Fibroblast of lung (primary cell): Measurements from ENCODE around the gene TPGS2.

Source experiments
- EZH2 ChIP-seq: IDR thresholded peaks from 2 replicates; pipeline ENCODE4 v1.5.1; 2012; ENCODE audit warnings: low read length, control low read depth, mild to moderate bottlenecking; ENCODE audit errors: missing control alignments
- TF ChIP-seq, protein P1 (sequence below), 2 donors: IDR thresholded peaks in 1 of 2; conservative IDR thresholded peaks in 1 of 2; 1 replicate in 1 of 2; 2 replicates in 1 of 2; pipeline ENCODE4 v1.5.1; 2011 to 2012; ENCODE audit warnings: low read length in 2 of 2, control low read depth in 1 of 2, inconsistent platforms in 1 of 2, low read depth in 1 of 2, mild to moderate bottlenecking in 1 of 2

DNA sequence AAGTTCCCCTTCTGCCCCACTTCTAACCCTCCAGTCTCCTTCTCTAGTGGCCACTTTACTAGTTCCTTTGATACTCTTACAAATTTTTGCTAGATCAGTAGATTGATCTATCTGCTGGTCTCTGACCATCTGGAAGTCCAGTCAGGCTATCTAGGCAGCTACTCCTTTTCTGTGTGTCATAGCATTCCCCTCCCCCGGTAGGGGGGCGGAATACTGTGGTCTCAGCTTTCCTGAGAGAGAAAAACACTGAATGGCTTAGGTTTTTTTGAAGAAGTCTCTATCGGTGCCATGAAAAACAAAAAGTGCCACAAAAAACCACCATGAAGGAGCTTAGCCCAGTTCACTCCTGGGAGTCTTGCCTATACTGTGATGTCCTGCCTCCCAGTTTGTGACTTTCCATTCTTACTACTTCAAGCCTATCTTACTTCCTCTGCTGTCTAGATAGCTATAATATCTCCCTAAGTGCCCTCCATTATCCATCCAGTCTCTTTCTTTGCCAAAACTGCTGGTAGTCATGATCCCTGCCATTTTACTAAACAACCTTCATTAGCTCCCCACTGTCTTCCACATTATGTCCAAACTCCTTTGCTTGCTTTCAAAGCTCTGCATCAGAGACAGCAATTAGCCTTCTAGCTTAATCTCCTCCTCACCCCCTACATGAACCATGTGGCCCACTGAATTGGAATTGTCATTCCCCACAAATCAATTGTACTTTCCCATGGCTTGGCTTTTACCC, 29.9 kb downstream of the TPGS2 start:
- no peak for TF ChIP-seq EZH2
- TF ChIP-seq, protein P1, sequence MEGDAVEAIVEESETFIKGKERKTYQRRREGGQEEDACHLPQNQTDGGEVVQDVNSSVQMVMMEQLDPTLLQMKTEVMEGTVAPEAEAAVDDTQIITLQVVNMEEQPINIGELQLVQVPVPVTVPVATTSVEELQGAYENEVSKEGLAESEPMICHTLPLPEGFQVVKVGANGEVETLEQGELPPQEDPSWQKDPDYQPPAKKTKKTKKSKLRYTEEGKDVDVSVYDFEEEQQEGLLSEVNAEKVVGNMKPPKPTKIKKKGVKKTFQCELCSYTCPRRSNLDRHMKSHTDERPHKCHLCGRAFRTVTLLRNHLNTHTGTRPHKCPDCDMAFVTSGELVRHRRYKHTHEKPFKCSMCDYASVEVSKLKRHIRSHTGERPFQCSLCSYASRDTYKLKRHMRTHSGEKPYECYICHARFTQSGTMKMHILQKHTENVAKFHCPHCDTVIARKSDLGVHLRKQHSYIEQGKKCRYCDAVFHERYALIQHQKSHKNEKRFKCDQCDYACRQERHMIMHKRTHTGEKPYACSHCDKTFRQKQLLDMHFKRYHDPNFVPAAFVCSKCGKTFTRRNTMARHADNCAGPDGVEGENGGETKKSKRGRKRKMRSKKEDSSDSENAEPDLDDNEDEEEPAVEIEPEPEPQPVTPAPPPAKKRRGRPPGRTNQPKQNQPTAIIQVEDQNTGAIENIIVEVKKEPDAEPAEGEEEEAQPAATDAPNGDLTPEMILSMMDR (conservative IDR thresholded peaks at IDR 0.05 in 1 of 2, IDR thresholded peaks at IDR 0.05 in 1 of 2; ENCODE audit: low read depth in 1 of 2, low read length in 2 of 2) = no peak
